PC-3 (cell line): ENCODE results near the gene MAP3K7CL. TPM values are rescaled to one million over a fixed set of nuclear protein-coding genes. Genes with fewer than 3 reads are reported as not detected.
A peak's percentile ranks its signal among the peaks of the same experiment; 100 is the strongest.

Experiments
- ATAC-seq: fragments of 200-7000 bp; cut with Tn5 transposase; 2 replicates; pipeline ENCODE4 v1.9.1; 2020; ENCODE audit warnings: mild to moderate bottlenecking, moderate library complexity
- BruUV-seq: library from RNA; stranded (reverse); fragments of 400-500 nt; replicated peaks from 2 replicates; lab custom pipeline; 2021; lab: Mats Ljungman, UMichigan
- CTCF ChIA-PET: fragments of 300-600 bp; sonication (Branson Sonifier 250); formaldehyde crosslinking; loops from one replicate; lab custom pipeline; 2022; ENCODE audit warnings: antibody characterized with exemption; lab: Charles Lee
- POLR2A ChIA-PET: fragments of 300-600 bp; sonication (Branson Sonifier 250); formaldehyde crosslinking; loops from one replicate; lab custom pipeline; 2022; ENCODE audit warnings: antibody characterized with exemption; ENCODE audit not compliant: unreplicated experiment; lab: Charles Lee
- DNase-seq: peaks from one replicate; pipeline ENCODE4 v3.0.0-alpha.2; 2015
- H2AFZ ChIP-seq: fragments of 300-600 bp; sonication (generic); 2 replicates; pipeline ENCODE4 v1.6.0; 2016; ENCODE audit warnings: antibody characterized with exemption, low read length
- H3F3A ChIP-seq: fragments of 300-600 bp; sonication (generic); one replicate; pipeline ENCODE4 v1.6.0; 2017; ENCODE audit warnings: antibody characterized with exemption, low read length, control low read depth, mild to moderate bottlenecking; ENCODE audit not compliant: unreplicated experiment
- H3K27ac ChIP-seq: fragments of 300-600 bp; sonication (generic); 2 replicates; pipeline ENCODE4 v1.5.1; 2016; ENCODE audit warnings: mild to moderate bottlenecking, low read length
- H3K27me3 ChIP-seq: fragments of 300-600 bp; sonication (generic); 2 replicates; pipeline ENCODE4 v1.6.1; 2016; ENCODE audit warnings: low read length, mixed read lengths
- H3K36me3 ChIP-seq: fragments of 300-600 bp; sonication (generic); 2 replicates; pipeline ENCODE4 v1.6.1; 2016; ENCODE audit warnings: low read depth, mixed run types, low read length, mixed read lengths
- H3K4me1 ChIP-seq: fragments of 300-600 bp; sonication (generic); 2 replicates; pipeline ENCODE4 v1.5.1; 2016; ENCODE audit warnings: low read length; ENCODE audit not compliant: insufficient read depth
- H3K4me2 ChIP-seq: fragments of 300-600 bp; sonication (generic); 2 replicates; pipeline ENCODE4 v1.6.0; 2016; ENCODE audit warnings: low read length
- H3K4me3 ChIP-seq: fragments of 300-600 bp; sonication (generic); 2 replicates; pipeline ENCODE4 v1.5.1; 2016; ENCODE audit warnings: mild to moderate bottlenecking, low read length, mixed read lengths
- H3K79me2 ChIP-seq: fragments of 300-600 bp; sonication (generic); 2 replicates; pipeline ENCODE4 v1.6.1; 2017; ENCODE audit warnings: low read length, mixed read lengths
- H3K9ac ChIP-seq: fragments of 300-600 bp; sonication (generic); 2 replicates; pipeline ENCODE4 v1.6.0; 2016; ENCODE audit warnings: mild to moderate bottlenecking, low read length
- H3K9me2 ChIP-seq: fragments of 300-600 bp; sonication (generic); replicated peaks from 2 replicates; pipeline ENCODE4 v1.6.1; 2016; ENCODE audit warnings: mixed run types, low read length, mixed read lengths
- H3K9me3 ChIP-seq: fragments of 300-600 bp; sonication (generic); 2 replicates; pipeline ENCODE4 v1.6.1; 2016; ENCODE audit warnings: low read length, mixed read lengths
- H4K20me1 ChIP-seq: fragments of 300-600 bp; sonication (generic); 2 replicates; pipeline ENCODE4 v1.6.1; 2016; ENCODE audit warnings: low read length, mixed read lengths
- CTCF ChIP-seq: fragments of 300-600 bp; sonication (generic); conservative IDR thresholded peaks from 2 replicates; pipeline ENCODE4 v1.5.1; 2017; ENCODE audit warnings: antibody characterized with exemption, low read depth, mild to moderate bottlenecking, low read length
- EZH2 ChIP-seq: fragments of 300-600 bp; sonication (generic); IDR thresholded peaks from one replicate; pipeline ENCODE4 v1.6.1; 2017; ENCODE audit warnings: antibody characterized with exemption, mild to moderate bottlenecking, low read length; ENCODE audit not compliant: unreplicated experiment
- EZH2phosphoT487 ChIP-seq: fragments of 300-600 bp; sonication (generic); IDR thresholded peaks from 2 replicates; pipeline ENCODE4 v1.6.1; 2018; ENCODE audit warnings: mild to moderate bottlenecking, antibody characterized with exemption, low read length, borderline replicate concordance
- intact Hi-C: fragments of 100-400 bp; cut with micrococcal nuclease; formaldehyde crosslinking; loops from 2 replicates; pipeline ENCODE4 v1.9.0; 2023
- total RNA-seq: library from RNA; depleted of rRNA; stranded (reverse); fragments of >200 nt; gene quantifications from 2 replicates; pipeline ENCODE4 v1.2.3, GENCODE V29; 2014

Gene MAP3K7CL
- total RNA-seq, 1 experiment from 2014 or later: 1.3 TPM

GRCh38 chr21:29194342-29194741 lies 63.9 kb downstream of the MAP3K7CL start:
- CTCF ChIA-PET: no interaction called here
- ATAC-seq (no peak), DNase-seq (peak; percentile 60)
- H3K4me2 ChIP-seq: peak overlapping the region; percentile 0; the same call in 1 of the 2 replicates
- H3K36me3 ChIP-seq: no peaks in the 10 kb centered on the region
- no peak overlapping the region for H3K9ac ChIP-seq
- H3K27me3 ChIP-seq: no peaks in the 10 kb centered on the region
- H3K4me1 ChIP-seq: peaks cover 34% of the 10 kb centered on the region
- intact Hi-C loops: no loop called here
- BruUV-seq: no TSS peak
- POLR2A ChIA-PET: no interaction called here
- H3K9me3 ChIP-seq: no peaks in the 10 kb centered on the region
- no peak overlapping the region for H3K27ac ChIP-seq
- TF ChIP-seq EZH2: no peak
- no peak for TF ChIP-seq CTCF
- TF ChIP-seq EZH2phosphoT487: no peak
- H4K20me1 ChIP-seq: no peaks in the 10 kb centered on the region
- no peaks in the 10 kb centered on the region for H3F3A ChIP-seq
- H2AFZ ChIP-seq: no peak overlapping the region
- H3K4me3 ChIP-seq: no peak overlapping the region
- no peaks in the 10 kb centered on the region for H3K79me2 ChIP-seq
- H3K9me2 ChIP-seq: no peaks in the 10 kb centered on the region

- no TSS peak for BruUV-seq
- H3K9ac ChIP-seq: no peak overlapping the region
- ChIA-PET CTCF (no interaction called here), POLR2A (no interaction called here)
- no peak overlapping the region for H2AFZ ChIP-seq
- no peak for ATAC-seq
- H3K79me2 ChIP-seq: no peaks in the 10 kb centered on the region
- intact Hi-C loops: no loop called here
- no peak for TF ChIP-seq EZH2phosphoT487
- no peak for TF ChIP-seq CTCF
- TF ChIP-seq EZH2: no peak
- H3K27ac ChIP-seq: no peak overlapping the region
- H3K4me2 ChIP-seq: peak overlapping the region; percentile 0; the same call in 1 of the 2 replicates
- no peaks in the 10 kb centered on the region for H3K9me3 ChIP-seq
- H3K27me3 ChIP-seq: no peaks in the 10 kb centered on the region
- H4K20me1 ChIP-seq: no peaks in the 10 kb centered on the region
- H3K36me3 ChIP-seq: no peaks in the 10 kb centered on the region
- peak; percentile 22 for DNase-seq
- H3F3A ChIP-seq: no peaks in the 10 kb centered on the region
- no peaks in the 10 kb centered on the region for H3K9me2 ChIP-seq
- H3K4me3 ChIP-seq: no peak overlapping the region
- H3K4me1 ChIP-seq: peaks cover 34% of the 10 kb centered on the region
These were observed 64.4 kb downstream of the MAP3K7CL start for GRCh38 chr21:29194847-29195246.

- intact Hi-C loops: loop anchor here (1.0 to 2.0 kb wide), 3 partner anchors 10 to 22 kb away; no protein-coding TSS in a partner anchor
- Histone ChIP-seq H4K20me1 (no peaks in the 10 kb centered on the region), H3F3A (no peaks in the 10 kb centered on the region), H3K9me2 (no peaks in the 10 kb centered on the region), H2AFZ (peak overlapping the region; percentile 42), H3K4me1 (peaks cover 34% of the 10 kb centered on the region), H3K27ac (peak overlapping the region; percentile 64), H3K4me3 (peak overlapping the region; percentile 57), H3K27me3 (no peaks in the 10 kb centered on the region), H3K4me2 (peak overlapping the region; percentile 78), H3K36me3 (no peaks in the 10 kb centered on the region; the same call in 1 of the 2 replicates), H3K79me2 (no peaks in the 10 kb centered on the region), H3K9me3 (peaks cover 5% of the 10 kb centered on the region; the same call in 1 of the 2 replicates), H3K9ac (peak overlapping the region; percentile 15)
- peak; percentile 98 for ATAC-seq
- CTCF ChIA-PET: interaction anchor here (0.7 kb wide), 1 partner anchor 31 kb away, joined by 3 read pairs; no protein-coding TSS in a partner anchor
- TSS peak; percentile 44 for BruUV-seq
- POLR2A ChIA-PET: interaction anchor here (0.6 to 0.8 kb wide), 2 partner anchors 14 to 22 kb away, joined by 4 read pairs; no protein-coding TSS in a partner anchor
- TF ChIP-seq EZH2phosphoT487: no peak
- TF ChIP-seq EZH2: no peak
- peak; percentile 81 for TF ChIP-seq CTCF
- peak; percentile 95 for DNase-seq
These were observed 65.7 kb downstream of the MAP3K7CL start for GRCh38 chr21:29195981-29196669.
